Mesothelial cell of epicardium (in vitro differentiated cells): ENCODE results near the gene NAB2. TPM values are rescaled to one million over a fixed set of nuclear protein-coding genes. Genes with fewer than 3 reads are reported as not detected.

ENCODE experiments used
- DNase-seq, 2 experiments: peaks; one replicate each; pipeline ENCODE4 v3.0.0; 2021; ENCODE audit warnings: low spot score in 2 of 2; ENCODE audit not compliant: unreplicated experiment in 2 of 2
- H3K27ac Mint-ChIP-seq: 2 replicates; pipeline ENCODE4 v1.8.0; 2021; ENCODE audit warnings: mixed read lengths
- H3K27me3 Mint-ChIP-seq: 2 replicates; pipeline ENCODE4 v1.8.0; 2021; ENCODE audit warnings: low read depth, mixed read lengths
- H3K36me3 Mint-ChIP-seq: 2 replicates; pipeline ENCODE4 v1.8.0; 2021; ENCODE audit warnings: mixed read lengths
- H3K4me1 Mint-ChIP-seq: 2 replicates; pipeline ENCODE4 v1.8.0; 2021; ENCODE audit warnings: mixed read lengths
- H3K4me3 Mint-ChIP-seq: 2 replicates; pipeline ENCODE4 v1.8.0; 2021; ENCODE audit warnings: mild to moderate bottlenecking, moderate library complexity, mixed read lengths
- H3K9me3 Mint-ChIP-seq: 2 replicates; pipeline ENCODE4 v1.8.0; 2021; ENCODE audit warnings: mixed read lengths
- total RNA-seq: library from RNA; stranded (reverse); gene quantifications from 3 replicates; pipeline ENCODE4 v1.2.1, GENCODE V29; 2021
- TF ChIP-seq, protein P1 (sequence below): fragments of 200-600 bp; sonication (generic); IDR thresholded peaks from one replicate; pipeline ENCODE4 v1.5.0; 2021; ENCODE audit warnings: antibody characterized with exemption; ENCODE audit not compliant: unreplicated experiment

NAB2 gene
- total RNA-seq, result 52.7 to 53.7 TPM (median 52.9 TPM) in 3 replicates

DNA sequence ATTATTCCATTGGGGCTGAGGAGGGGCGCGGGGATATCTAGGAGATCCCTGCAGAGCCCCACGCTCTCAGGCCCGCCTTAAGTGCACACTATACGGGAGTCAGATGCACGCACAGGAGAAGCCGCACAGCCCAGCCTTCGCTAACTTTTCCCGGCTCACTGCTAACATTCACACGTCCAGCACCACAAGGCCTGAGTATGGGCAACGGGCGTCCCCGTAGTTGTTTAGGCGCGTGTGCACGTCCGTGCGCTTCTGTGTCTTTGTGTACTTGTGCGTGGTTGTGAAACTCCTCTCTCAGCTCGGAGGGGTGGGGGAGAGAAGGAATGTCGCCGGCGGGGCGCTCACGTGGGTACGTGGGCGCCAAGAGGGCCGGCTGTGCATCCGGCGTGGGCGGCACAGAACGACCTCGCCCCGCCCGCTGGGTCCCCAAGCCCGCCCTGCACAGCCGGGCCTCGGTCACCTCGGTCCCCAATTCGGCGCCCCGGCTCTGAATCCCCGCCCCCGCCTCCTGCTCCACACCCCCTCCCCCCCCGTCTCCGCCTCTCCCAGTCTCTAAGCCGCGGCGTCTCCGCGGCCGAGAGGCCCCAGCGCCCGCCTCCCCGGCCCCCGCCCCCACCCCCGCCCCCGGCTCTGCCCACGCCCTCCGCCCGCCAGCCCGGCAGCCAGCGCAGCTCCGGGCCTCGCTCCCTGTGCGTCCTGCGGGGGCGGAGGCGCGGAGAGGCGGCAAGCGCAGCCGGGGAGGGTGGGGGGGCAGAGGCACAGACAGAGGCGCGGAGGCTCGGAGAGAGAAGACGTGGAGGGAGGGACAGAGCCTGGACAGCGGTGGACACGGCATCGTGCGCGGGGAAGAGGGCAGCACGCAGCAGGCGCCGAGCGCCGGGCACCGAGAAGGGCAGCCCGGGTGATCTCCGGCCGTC, at the start of gene NAB2:
TSS of gene NAB2 (plus strand) at position 761 of the 917 bp plus-strand sequence. CDS start 158 bp downstream, outside the sequence.
- H3K27ac Mint-ChIP-seq, result peak within 1 kb of the TSS; percentile 100
- no peaks in the 10 kb centered on the region for H3K27me3 Mint-ChIP-seq
- TF ChIP-seq, protein P1, sequence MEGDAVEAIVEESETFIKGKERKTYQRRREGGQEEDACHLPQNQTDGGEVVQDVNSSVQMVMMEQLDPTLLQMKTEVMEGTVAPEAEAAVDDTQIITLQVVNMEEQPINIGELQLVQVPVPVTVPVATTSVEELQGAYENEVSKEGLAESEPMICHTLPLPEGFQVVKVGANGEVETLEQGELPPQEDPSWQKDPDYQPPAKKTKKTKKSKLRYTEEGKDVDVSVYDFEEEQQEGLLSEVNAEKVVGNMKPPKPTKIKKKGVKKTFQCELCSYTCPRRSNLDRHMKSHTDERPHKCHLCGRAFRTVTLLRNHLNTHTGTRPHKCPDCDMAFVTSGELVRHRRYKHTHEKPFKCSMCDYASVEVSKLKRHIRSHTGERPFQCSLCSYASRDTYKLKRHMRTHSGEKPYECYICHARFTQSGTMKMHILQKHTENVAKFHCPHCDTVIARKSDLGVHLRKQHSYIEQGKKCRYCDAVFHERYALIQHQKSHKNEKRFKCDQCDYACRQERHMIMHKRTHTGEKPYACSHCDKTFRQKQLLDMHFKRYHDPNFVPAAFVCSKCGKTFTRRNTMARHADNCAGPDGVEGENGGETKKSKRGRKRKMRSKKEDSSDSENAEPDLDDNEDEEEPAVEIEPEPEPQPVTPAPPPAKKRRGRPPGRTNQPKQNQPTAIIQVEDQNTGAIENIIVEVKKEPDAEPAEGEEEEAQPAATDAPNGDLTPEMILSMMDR, result no peak
- H3K36me3 Mint-ChIP-seq, result peaks cover 13% of the 10 kb centered on the region
- peak within 1 kb of the TSS; percentile 96 for H3K4me3 Mint-ChIP-seq
- peaks cover 63% of the 10 kb centered on the region for H3K4me1 Mint-ChIP-seq
- H3K9me3 Mint-ChIP-seq, result no peaks in the 10 kb centered on the region
- DNase-seq, result peak; percentile 85 to 90

DNA sequence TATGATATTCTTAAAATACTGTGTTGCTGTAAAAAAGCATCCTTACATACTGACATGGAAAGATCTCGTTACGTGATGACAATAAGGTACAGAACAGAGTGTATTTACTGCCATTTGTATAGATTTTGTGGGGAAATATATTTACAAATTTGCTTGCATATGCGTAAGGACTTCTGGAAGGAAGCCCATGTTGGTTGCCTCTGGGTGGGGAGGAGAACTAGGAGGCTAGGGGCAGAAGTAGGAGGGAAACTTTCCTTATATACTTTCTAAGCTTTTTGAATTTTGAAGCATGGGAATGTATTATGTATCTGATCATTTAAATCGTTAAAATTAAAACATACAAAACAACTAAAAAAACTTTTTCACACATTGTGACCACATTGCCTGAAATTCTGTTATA, 48.7 kb upstream of the NAB2 start:
- no peaks in the 10 kb centered on the region for H3K36me3 Mint-ChIP-seq
- H3K27ac Mint-ChIP-seq, result no peak overlapping the region
- peaks cover 29% of the 10 kb centered on the region for H3K27me3 Mint-ChIP-seq
- H3K4me3 Mint-ChIP-seq, result no peak overlapping the region
- TF ChIP-seq, protein P1, result no peak
- no peak for DNase-seq
- no peaks in the 10 kb centered on the region for H3K4me1 Mint-ChIP-seq
- no peaks in the 10 kb centered on the region for H3K9me3 Mint-ChIP-seq

- no peaks in the 10 kb centered on the region for H3K36me3 Mint-ChIP-seq
- no peak overlapping the region for H3K27ac Mint-ChIP-seq
- H3K27me3 Mint-ChIP-seq, result peaks cover 33% of the 10 kb centered on the region
- TF ChIP-seq, protein P1, result no peak
- H3K9me3 Mint-ChIP-seq, result no peaks in the 10 kb centered on the region
- DNase-seq, result no peak
- H3K4me1 Mint-ChIP-seq, result no peaks in the 10 kb centered on the region
- no peak overlapping the region for H3K4me3 Mint-ChIP-seq
Measured at GRCh38 chr12:57040750-57041149, 48.2 kb upstream of the NAB2 start.

- Mint-ChIP-seq H3K36me3 (no peaks in the 10 kb centered on the region), H3K27ac (no peak overlapping the region), H3K27me3 (peaks cover 51% of the 10 kb centered on the region), H3K9me3 (no peaks in the 10 kb centered on the region), H3K4me1 (no peaks in the 10 kb centered on the region), H3K4me3 (no peak overlapping the region)
- no peak for DNase-seq
- TF ChIP-seq, protein P1, result no peak
Measured at GRCh38 chr12:57042695-57043094, 46.2 kb upstream of the NAB2 start.

GRCh38 chr12:57044468-57044867, 44.4 kb upstream of the NAB2 start:
- peaks cover 63% of the 10 kb centered on the region for H3K27me3 Mint-ChIP-seq
- H3K4me1 Mint-ChIP-seq, result no peaks in the 10 kb centered on the region
- DNase-seq, result no peak
- no peaks in the 10 kb centered on the region for H3K36me3 Mint-ChIP-seq
- H3K9me3 Mint-ChIP-seq, result no peaks in the 10 kb centered on the region
- TF ChIP-seq, protein P1, result no peak
- H3K27ac Mint-ChIP-seq, result no peak overlapping the region
- H3K4me3 Mint-ChIP-seq, result no peak overlapping the region
